ENCODE results near the gene SH3RF1.

GRCh38 chr4:169222761-169223160 lies 48.0 kb downstream of the SH3RF1 start:
- no peak for TF ChIP-seq CTCF (IDR thresholded peaks at IDR 0.05)
- TF ChIP-seq POLR2A (IDR thresholded peaks at IDR 0.05), result no peak
